Measurements from ENCODE around the gene SRSF7. TPM values are rescaled to one million over a fixed set of nuclear protein-coding genes. Genes with fewer than 3 reads are reported as not detected.

The SRSF7 gene
- total and polyA plus RNA-seq, 2 donors (not counting 1 experiment from before 2014, with no cell fraction given), result 283 to 505 TPM

GRCh38 chr2:38735999-38736320, 15.2 kb downstream of the SRSF7 start:
- H3K4me2 ChIP-seq (replicated peaks; ENCODE audit: low read depth, low read length, poor library complexity, severe bottlenecking), result no peak overlapping the region
- ChIA-PET CTCF (no interaction called here), POLR2A (interaction anchor here (0.7 kb wide), 1 partner anchor 71 kb away, joined by 4 read pairs; no protein-coding TSS in a partner anchor)
- no peak overlapping the region for H3K4me3 Mint-ChIP-seq
- H3K27me3 ChIP-seq (replicated peaks in 1 of 4; ENCODE audit: control extremely low read depth in 1 of 4, control insufficient read depth in 3 of 4, insufficient read depth in 4 of 4, low read length in 3 of 4), result no peaks in the 10 kb centered on the region
- DNase-seq (no peak), ATAC-seq (ENCODE audit: low read depth) (no peak)
- H3K4me3 ChIP-seq (ENCODE audit: control extremely low read depth in 1 of 5, extremely low read depth in 1 of 5, insufficient read depth in 1 of 5, low read depth in 2 of 5, low read length in 4 of 5), result no peak overlapping the region
- no peak overlapping the region for H3K27ac ChIP-seq (ENCODE audit: low read length in 2 of 2)
- peaks cover 2 to 47% of the 10 kb centered on the region in 2 experiments for H3K36me3 ChIP-seq (replicated peaks in 1 of 2; ENCODE audit: control extremely low read depth in 1 of 2, control insufficient read depth in 1 of 2, extremely low read depth in 1 of 2, insufficient read depth in 2 of 2, low read length in 1 of 2)
- H2AFZ ChIP-seq (ENCODE audit: insufficient read depth, low read depth, low read length, poor library complexity, severe bottlenecking), result no peak overlapping the region
- no peak for TF ChIP-seq CTCF (IDR thresholded peaks at IDR 0.05)
- no peak for TF ChIP-seq EZH2 (IDR thresholded peaks at IDR 0.05; ENCODE audit: borderline replicate concordance, insufficient read depth, low read depth, low read length, poor library complexity, severe bottlenecking)
- WGBS (ENCODE audit: insufficient coverage), result 29% methylated on average over 1 of the region's 4 CpGs
- H3K4me1 ChIP-seq (ENCODE audit: control insufficient read depth in 2 of 2, insufficient read depth in 2 of 2, low read length in 2 of 2), result no peaks in the 10 kb centered on the region
- H3K4me1 Mint-ChIP-seq, result peaks cover 4% of the 10 kb centered on the region
- H3K27me3 Mint-ChIP-seq, result no peaks in the 10 kb centered on the region
- H3K9ac ChIP-seq (ENCODE audit: low read length), result no peak overlapping the region
- H4K20me1 ChIP-seq (ENCODE audit: control insufficient read depth, insufficient read depth, low read length, poor library complexity, severe bottlenecking), result peaks cover 5% of the 10 kb centered on the region
- no peaks in the 10 kb centered on the region for H3K9me3 ChIP-seq (ENCODE audit: control extremely low read depth in 1 of 3, control insufficient read depth in 2 of 3, insufficient read depth in 1 of 3, low read length in 2 of 3)
- intact Hi-C loops (cut with micrococcal nuclease), result no loop called here
- no peak overlapping the region for H3K27ac Mint-ChIP-seq
- H3K9me3 Mint-ChIP-seq (ENCODE audit: insufficient read depth), result no peaks in the 10 kb centered on the region
- H3K79me2 ChIP-seq (ENCODE audit: control insufficient read depth, insufficient read depth, low read length), result peaks cover 14% of the 10 kb centered on the region

GRCh38 chr2:38734299-38735058, 16.7 kb downstream of the SRSF7 start:
- Histone ChIP-seq H3K27me3 (replicated peaks in 1 of 4; ENCODE audit: control extremely low read depth in 1 of 4, control insufficient read depth in 3 of 4, insufficient read depth in 4 of 4, low read length in 3 of 4) (no peaks in the 10 kb centered on the region), H3K9ac (ENCODE audit: low read length) (no peak overlapping the region), H3K27ac (ENCODE audit: low read length in 2 of 2) (no peak overlapping the region), H3K4me1 (ENCODE audit: control insufficient read depth in 2 of 2, insufficient read depth in 2 of 2, low read length in 2 of 2) (no peaks in the 10 kb centered on the region), H3K4me3 (ENCODE audit: control extremely low read depth in 1 of 5, extremely low read depth in 1 of 5, insufficient read depth in 1 of 5, low read depth in 2 of 5, low read length in 4 of 5) (no peak overlapping the region), H3K79me2 (ENCODE audit: control insufficient read depth, insufficient read depth, low read length) (peaks cover 14% of the 10 kb centered on the region), H4K20me1 (ENCODE audit: control insufficient read depth, insufficient read depth, low read length, poor library complexity, severe bottlenecking) (peaks cover under 1% of the 10 kb centered on the region), H2AFZ (ENCODE audit: insufficient read depth, low read depth, low read length, poor library complexity, severe bottlenecking) (no peak overlapping the region), H3K36me3 (replicated peaks in 1 of 2; ENCODE audit: control extremely low read depth in 1 of 2, control insufficient read depth in 1 of 2, extremely low read depth in 1 of 2, insufficient read depth in 2 of 2, low read length in 1 of 2) (peaks cover 2 to 49% of the 10 kb centered on the region in 2 experiments), H3K9me3 (ENCODE audit: control extremely low read depth in 1 of 3, control insufficient read depth in 2 of 3, insufficient read depth in 1 of 3, low read length in 2 of 3) (no peaks in the 10 kb centered on the region), H3K4me2 (replicated peaks; ENCODE audit: low read depth, low read length, poor library complexity, severe bottlenecking) (no peak overlapping the region)
- DNase-seq, result no peak
- 95% methylated on average over 6 of the region's 9 CpGs for WGBS (ENCODE audit: insufficient coverage)
- CTCF ChIA-PET, result interaction anchor here (0.6 to 1.2 kb wide), 2 partner anchors 68 to 152 kb away, joined by 3 to 4 read pairs; no protein-coding TSS in a partner anchor
- H3K27ac Mint-ChIP-seq, result no peak overlapping the region
- no peak for ATAC-seq (ENCODE audit: low read depth)
- TF ChIP-seq CTCF (IDR thresholded peaks at IDR 0.05) (no peak), EZH2 (IDR thresholded peaks at IDR 0.05; ENCODE audit: borderline replicate concordance, insufficient read depth, low read depth, low read length, poor library complexity, severe bottlenecking) (no peak)
- intact Hi-C loops (cut with micrococcal nuclease), result no loop called here
- H3K9me3 Mint-ChIP-seq (ENCODE audit: insufficient read depth), result no peaks in the 10 kb centered on the region
- POLR2A ChIA-PET, result interaction anchor here (0.7 kb wide), 1 partner anchor 800 kb away, joined by 5 read pairs; no protein-coding TSS in a partner anchor
- no peak overlapping the region for H3K4me3 Mint-ChIP-seq
- H3K4me1 Mint-ChIP-seq, result peaks cover 3% of the 10 kb centered on the region
- H3K27me3 Mint-ChIP-seq, result no peaks in the 10 kb centered on the region
